ENCODE data around the gene SMPD4.
"Not testable (repeated sequence)": the region's sequence is repeated elsewhere in the genome, so short reads cannot be mapped to it uniquely, and the experiment has no call there.

SMPD4 gene

GRCh38 chr2:130185896-130186295 lies 4.5 kb upstream of the SMPD4 start:
- no peak for DNase-seq

DNA sequence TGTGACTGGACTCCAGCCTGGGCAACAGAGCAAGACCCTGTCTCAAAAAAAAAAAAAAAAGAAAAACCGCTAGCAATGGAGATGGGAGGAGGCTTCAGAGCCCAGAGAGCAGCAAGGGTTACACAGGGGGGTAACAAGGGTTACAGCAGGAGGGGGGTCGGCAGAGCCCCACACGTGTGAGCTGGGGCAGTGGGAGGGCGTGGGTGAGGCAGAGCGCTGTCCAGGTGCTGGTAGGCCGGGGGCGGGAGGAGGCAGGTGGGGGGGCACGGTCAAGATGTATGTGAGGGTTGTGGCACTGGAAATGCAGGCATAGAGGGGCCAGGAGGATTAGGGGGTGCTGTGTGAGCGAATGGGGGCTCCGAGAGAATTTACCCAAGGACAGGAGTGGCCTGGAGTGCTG lies 4.0 kb upstream of the SMPD4 start:
- DNase-seq = no peak

DNA sequence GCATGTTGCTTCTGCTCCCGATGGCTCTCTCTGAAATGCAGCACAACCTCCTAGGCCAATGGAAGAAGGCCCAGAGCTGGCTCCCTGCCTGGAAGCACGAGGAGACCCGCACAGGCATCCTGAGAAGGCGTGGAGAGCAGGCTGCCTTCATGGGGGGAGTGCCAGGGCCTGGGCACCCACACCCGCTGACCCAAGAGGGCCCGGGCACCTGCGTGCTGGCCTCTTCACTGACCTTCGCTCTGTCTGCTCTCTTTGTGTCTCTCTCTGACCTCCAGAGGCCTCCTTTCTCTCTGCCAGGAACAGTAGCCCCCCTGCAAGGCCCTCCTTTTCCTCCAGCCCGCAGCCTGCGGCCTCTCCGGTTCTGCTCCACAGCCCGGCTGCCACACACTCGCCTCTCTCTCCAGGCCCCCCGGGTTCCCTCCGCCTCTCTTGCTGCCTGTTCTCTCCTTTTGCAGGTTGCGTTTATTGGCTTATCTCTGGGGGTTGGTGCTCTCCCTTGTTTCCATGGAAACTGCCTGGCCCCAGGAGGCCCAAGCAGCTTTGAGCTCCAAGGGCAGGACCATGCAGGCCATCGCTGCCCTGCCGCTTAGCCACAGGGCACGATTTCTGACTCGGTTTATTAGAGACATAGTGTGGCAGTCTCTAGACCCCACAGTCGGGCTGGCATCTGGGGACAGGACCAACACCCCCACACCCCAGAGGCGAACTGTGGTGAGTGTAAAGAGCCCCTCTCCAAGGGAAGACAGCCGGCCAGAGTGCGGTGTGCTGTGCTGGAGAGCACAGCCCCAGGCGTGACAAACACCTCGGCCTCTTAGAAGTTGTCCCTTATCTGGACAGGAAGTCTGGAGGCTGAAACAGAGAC lies 2.3 kb upstream of the SMPD4 start:
- DNase-seq = no peak

DNA sequence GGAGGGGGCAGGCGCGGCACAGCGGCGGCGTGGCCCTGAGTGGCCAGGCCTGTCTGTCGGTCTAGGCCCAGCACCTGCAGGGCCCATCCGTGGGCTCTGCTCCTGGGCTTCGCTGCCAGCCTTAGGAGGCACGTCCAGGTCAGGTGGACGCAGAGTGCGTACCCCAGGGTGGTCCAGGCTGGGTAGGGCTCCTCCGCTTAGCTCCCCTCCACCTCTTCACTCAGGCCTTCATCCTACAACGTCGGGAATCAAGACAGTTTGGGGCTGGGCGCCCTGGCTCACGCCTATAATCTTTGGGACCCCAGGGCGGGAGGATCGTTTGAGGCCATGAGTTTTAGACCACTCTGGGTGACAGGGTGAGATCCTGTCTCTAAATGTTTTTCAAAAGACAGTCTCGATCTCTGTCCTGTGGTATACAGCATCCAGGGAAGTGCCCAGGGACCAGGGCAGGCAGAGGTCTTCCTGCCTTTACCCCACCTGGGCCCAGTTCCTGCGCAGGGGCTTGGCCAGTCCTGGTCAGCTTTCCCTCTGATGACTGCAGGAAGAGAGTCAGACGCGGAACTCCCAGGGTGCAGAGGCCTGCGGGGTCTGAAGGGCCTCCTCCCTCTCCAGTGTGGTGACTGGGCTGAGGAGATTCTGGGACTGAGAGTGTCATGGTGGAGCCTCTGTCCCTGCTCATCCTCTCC lies 1.6 kb upstream of the SMPD4 start:
- DNase-seq = peak; percentile 7

DNA sequence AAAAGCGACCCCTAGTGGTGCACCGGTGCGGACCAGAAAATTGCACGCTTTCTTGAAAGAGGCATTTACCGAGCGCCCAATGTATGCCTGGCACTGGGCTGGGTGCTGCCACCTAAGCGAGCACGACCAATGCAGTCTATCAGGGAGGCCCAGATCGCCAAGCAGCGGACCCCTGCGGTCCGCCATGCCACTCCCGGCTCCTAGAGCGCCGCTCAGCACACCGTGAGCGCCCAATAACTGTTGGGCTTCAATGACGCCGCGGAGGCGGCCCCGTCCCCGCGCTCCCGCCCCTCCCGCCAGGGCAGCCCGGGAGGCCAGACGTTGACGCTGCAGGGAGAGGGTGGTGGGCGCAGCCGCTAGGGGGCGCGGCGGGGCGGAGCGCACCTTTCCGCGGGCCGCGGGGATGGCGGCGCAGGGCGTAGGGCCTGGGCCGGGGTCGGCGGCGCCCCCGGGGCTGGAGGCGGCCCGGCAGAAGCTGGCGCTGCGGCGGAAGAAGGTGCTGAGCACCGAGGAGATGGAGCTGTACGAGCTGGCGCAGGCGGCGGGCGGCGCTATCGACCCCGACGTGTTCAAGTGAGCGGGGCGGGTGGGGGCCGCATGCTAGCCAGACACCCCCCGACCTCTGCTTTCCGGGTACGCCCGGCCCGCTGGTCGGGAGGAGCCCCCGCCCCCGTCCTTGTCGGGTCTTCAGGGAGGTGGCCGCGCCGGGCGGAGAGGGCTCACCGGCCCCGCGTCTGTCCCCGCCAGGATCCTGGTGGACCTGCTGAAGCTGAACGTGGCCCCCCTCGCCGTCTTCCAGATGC lies 679 bp upstream of the SMPD4 start, which contains the start of gene MZT2B:
MZT2B (plus strand) TSS at position 383 of the 803 bp plus-strand sequence; CDS start at position 404, 21 bp downstream.
- DNase-seq = peak; percentile 92

DNA sequence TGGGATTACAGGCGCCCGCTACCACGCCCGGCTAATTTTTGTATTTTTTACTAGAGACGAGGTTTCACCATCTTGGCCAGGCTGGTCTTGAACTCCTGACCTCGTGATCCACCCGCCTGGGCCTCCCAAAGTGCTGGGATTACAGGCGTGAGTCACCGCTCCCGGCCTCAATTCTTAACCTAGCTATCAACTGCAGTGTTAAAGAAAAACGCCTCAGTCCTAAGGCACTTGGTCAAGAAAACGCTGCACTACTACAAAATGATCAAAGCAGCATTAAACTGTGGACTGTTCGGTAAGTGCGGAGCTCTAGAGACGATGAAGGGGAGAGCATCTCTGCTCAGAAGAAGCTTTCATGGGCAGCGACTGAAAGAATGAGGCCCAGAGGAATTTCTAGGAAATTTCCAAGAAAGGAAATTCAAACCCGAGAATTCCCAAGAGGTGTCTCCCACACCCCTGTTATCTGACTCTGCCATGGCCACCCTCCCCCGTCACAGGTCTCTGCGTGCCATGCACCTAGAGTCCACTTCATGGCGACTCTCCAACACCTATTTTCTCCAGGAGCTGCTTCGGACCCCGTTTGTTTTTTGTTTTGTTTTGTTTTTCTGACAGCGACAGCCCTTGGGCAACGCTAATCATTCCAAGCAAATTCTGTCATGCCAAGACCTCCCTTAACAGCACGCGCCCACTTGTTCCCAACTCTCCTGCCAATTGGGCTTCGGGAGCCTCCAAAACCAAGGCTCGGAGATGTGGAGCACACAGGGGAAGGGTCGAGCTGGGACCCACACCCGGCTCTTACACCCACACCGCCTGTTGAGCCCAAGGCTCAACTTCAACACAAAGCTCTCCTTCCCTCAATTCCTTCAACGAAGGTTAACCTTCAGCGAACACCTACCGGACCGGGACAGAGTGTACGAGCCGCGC lies 738 bp downstream of the SMPD4 start:
- not testable (repeated sequence) for DNase-seq

DNA sequence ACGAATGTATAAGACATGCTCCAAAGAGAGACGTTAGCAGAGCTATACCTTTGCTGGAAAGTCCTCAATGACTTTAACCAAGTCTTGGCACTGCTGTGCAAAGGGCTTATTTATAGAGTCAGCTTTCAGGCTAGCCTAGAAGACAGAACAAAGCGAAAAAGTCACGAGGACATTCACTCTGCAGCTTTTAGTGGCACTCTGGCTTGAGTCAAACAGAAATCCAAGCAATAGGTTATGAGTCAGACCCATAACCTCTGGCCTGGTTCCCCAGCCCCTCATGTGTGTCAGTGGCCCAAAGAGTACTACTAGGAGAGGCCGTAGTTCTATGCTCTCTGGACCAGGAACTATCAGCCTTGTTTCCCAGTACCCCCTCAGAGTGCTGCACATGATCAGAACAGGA lies 6.5 kb downstream of the SMPD4 start:
- not testable (repeated sequence) for DNase-seq

- DNase-seq = no peak
These were observed 11.5 kb downstream of the SMPD4 start for GRCh38 chr2:130169896-130170295.

DNA sequence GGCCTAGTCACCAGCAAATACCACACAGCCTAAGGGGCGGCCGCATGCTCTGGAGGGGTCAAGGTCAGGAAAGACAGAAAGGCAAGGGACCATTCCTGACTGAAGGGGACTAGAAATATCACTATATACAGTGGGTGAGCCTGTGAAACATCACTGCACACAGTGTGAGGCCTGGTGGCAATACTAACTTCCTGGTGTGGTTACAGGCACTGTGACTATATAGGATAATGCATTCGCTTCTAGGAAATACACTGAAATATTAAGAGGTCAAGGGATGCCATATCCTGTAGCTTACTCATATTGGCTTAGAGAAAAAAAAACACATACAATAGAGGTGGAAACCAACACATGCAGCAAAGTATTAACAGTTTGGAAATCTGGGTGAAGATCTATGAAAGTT lies 12.2 kb downstream of the SMPD4 start:
- not testable (repeated sequence) for DNase-seq

- DNase-seq = not testable (repeated sequence)
These were observed 14.8 kb downstream of the SMPD4 start for GRCh38 chr2:130166611-130167010.

- no peak for DNase-seq
These were observed 15.9 kb downstream of the SMPD4 start for GRCh38 chr2:130165293-130166016.

DNA sequence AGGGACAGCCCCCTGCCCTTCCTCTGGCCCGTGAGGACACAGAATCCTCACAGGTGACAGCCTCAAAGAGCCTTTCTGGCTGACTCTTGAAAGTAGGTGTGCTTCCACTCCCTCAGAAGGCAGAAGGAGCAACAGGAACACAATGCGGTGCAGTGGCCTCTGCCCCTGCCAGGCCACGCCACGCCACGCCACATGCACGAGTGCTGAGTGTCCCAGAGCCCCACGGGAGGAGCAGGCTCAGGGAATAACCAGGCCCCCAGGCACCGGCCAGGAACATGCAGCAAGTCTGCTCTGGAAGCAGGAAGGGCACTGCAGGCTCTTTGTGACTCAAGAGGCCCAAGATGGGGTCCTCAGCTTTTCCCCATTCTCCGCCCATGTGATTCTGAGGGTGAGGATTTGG lies 18.4 kb downstream of the SMPD4 start:
- DNase-seq = no peak

- not testable (repeated sequence) for DNase-seq
These were observed 18.9 kb downstream of the SMPD4 start for GRCh38 chr2:130162486-130162885.

DNA sequence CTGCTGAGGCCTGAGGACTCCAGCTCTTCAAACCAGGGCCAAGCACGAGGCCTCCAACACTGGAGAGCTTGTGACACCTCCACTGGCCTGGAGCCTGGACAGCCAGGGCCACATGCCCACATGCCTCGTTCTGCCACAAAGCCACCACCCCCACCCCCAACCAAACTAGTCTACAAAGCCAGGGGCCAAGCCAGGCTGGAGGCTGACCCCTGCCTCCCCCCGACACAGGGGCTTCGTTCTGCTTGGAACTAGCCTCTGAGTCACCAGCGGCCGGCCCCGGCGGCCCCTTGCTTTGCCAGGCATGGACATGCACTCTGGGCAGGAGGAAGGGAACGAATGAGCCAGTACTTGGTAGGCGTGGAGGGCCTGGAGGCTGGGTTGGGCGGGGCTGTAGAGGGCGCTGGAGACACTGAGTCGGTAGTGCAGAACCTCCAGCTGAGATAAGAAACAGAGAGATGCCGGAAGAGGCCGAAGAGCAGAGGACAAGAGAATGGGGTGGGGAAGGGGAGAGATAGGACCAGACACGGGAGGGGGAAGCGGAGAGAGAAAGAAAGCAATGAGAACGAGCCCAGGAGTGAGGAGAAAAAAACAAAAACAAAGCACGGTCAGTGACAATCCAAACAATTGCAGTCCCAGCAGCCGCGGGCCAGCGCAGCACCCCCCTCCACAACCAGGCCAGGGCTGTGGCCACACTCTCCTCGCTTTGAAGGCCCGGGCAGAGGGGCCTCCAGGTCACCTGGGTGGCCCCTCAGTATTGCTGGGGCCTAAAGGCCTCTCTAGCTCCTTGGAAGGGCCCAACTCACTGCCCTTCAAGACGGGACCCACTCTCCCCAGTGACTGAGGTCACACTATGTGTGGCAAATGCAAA lies 20.3 kb downstream of the SMPD4 start:
- not testable (repeated sequence) for DNase-seq

GRCh38 chr2:130160131-130160530 lies 21.3 kb downstream of the SMPD4 start:
- no peak for DNase-seq

GRCh38 chr2:130159376-130159775 lies 22.0 kb downstream of the SMPD4 start:
- not testable (repeated sequence) for DNase-seq

GRCh38 chr2:130158631-130159030 lies 22.8 kb downstream of the SMPD4 start:
- DNase-seq = no peak

GRCh38 chr2:130157825-130158514 lies 23.4 kb downstream of the SMPD4 start:
- peak; percentile 78 for DNase-seq

GRCh38 chr2:130157354-130157753 lies 24.0 kb downstream of the SMPD4 start:
- peak; percentile 94 for DNase-seq

DNA sequence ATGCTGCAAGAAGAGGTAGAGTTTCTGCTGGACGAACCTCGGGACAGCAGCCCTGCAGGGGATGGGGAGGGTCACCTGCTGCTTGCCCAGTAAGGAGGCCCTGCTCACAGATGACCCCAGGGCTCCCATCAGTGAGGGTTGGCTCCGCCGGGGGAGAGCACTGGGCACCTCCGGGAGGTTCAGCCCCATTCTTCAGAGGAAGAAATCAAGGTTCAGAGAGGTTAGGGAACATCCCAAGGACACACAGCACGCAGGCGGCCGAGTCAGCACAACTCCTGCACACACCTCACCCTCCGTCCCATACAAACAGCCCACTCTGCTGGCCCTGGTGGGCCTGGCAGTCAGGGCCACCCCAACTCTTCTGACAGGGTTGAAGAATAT lies 24.8 kb downstream of the SMPD4 start:
- DNase-seq = no peak
